HepG2 (cell line): Measurements from ENCODE around the gene AQP7. TPM values are rescaled to one million over a fixed set of nuclear protein-coding genes. Genes with fewer than 3 reads are reported as not detected.

Experiments used
- ATAD3A ChIP-seq: sonication (generic); formaldehyde crosslinking; IDR thresholded peaks from 2 replicates; pipeline ENCODE4 v1.4.0; 2020; ENCODE audit warnings: missing genetic modification reagents
- GATAD2A ChIP-seq: IDR thresholded peaks from 2 replicates; pipeline ENCODE4 v1.6.1; 2016
- GLI4 ChIP-seq: sonication (generic); formaldehyde crosslinking; IDR thresholded peaks from 2 replicates; pipeline ENCODE4 v1.5.1; 2020; ENCODE audit warnings: missing genetic modification reagents, mild to moderate bottlenecking, moderate library complexity, borderline replicate concordance
- GTF2F1 ChIP-seq: fragments of 150-350 bp; IDR thresholded peaks from 2 replicates; pipeline ENCODE4 v1.6.1; 2014; ENCODE audit warnings: low read length
- IKZF4 ChIP-seq: sonication (generic); formaldehyde crosslinking; IDR thresholded peaks from 2 replicates; pipeline ENCODE4 v1.5.1; 2020; ENCODE audit warnings: borderline replicate concordance, mild to moderate bottlenecking, low read depth, missing genetic modification reagents; ENCODE audit errors: not compliant biosample characterization
- PRMT3 ChIP-seq: sonication (generic); formaldehyde crosslinking; IDR thresholded peaks from 2 replicates; pipeline ENCODE4 v1.8.1; 2022; ENCODE audit warnings: low read depth, mild to moderate bottlenecking, moderate library complexity, missing genetic modification reagents, borderline replicate concordance
- TBP ChIP-seq: sonication (generic); formaldehyde crosslinking; IDR thresholded peaks from 2 replicates; pipeline ENCODE4 v1.5.0; 2020; ENCODE audit warnings: missing genetic modification reagents
- ZNF10 ChIP-seq: sonication (generic); formaldehyde crosslinking; IDR thresholded peaks from 2 replicates; pipeline ENCODE4 v1.4.0; 2020; ENCODE audit warnings: mild to moderate bottlenecking, low read depth, missing genetic modification reagents, borderline replicate concordance
- ZNF274 ChIP-seq: sonication (generic); formaldehyde crosslinking; IDR thresholded peaks from 2 replicates; pipeline ENCODE4 v1.5.1; 2020; ENCODE audit warnings: mild to moderate bottlenecking, missing genetic modification reagents
- ZNF33A ChIP-seq: sonication (generic); formaldehyde crosslinking; IDR thresholded peaks from 2 replicates; pipeline ENCODE4 v1.5.1; 2020; ENCODE audit warnings: missing genetic modification reagents, mild to moderate bottlenecking, moderate library complexity, borderline replicate concordance
- ZNF33B ChIP-seq: sonication (generic); formaldehyde crosslinking; IDR thresholded peaks from 2 replicates; pipeline ENCODE4 v1.5.1; 2020; ENCODE audit warnings: mild to moderate bottlenecking, missing genetic modification reagents
- ZNF460 ChIP-seq: sonication (generic); formaldehyde crosslinking; IDR thresholded peaks from 2 replicates; pipeline ENCODE4 v1.5.1; 2020; ENCODE audit warnings: missing genetic modification reagents, mild to moderate bottlenecking, borderline replicate concordance
- ZNF550 ChIP-seq: sonication (generic); formaldehyde crosslinking; IDR thresholded peaks from 2 replicates; pipeline ENCODE4 v1.4.0; 2020; ENCODE audit warnings: mild to moderate bottlenecking, missing genetic modification reagents, borderline replicate concordance
- ZNF577 ChIP-seq: sonication (generic); formaldehyde crosslinking; IDR thresholded peaks from 2 replicates; pipeline ENCODE4 v1.4.0; 2020; ENCODE audit warnings: mild to moderate bottlenecking, low read depth, missing genetic modification reagents, borderline replicate concordance
- ZNF670 ChIP-seq: sonication (generic); formaldehyde crosslinking; IDR thresholded peaks from 2 replicates; pipeline ENCODE4 v1.8.0; 2022; ENCODE audit warnings: mild to moderate bottlenecking, missing genetic modification reagents, borderline replicate concordance
- ZNF746 ChIP-seq: sonication (generic); formaldehyde crosslinking; IDR thresholded peaks from 2 replicates; pipeline ENCODE4 v1.8.0; 2022; ENCODE audit warnings: mild to moderate bottlenecking, missing genetic modification reagents
- polyA plus RNA-seq, 8 experiments: library from polyadenylated mRNA; depleted of rRNA in 3 of 8; stranded (reverse) in 7 of 8; unstranded in 1 of 8; fragments of >200 nt; fragmentation: Illumina TruSeq in 4 of 8; extraction: Trizol in 4 of 8; gene quantifications; 2 replicates each; pipeline versions ENCODE4 v1.2.1 to v1.2.3, GENCODE V29; 2011 to 2016; ENCODE audit warnings: low read depth in 4 of 8, missing spikeins in 1 of 8, mixed read lengths in 1 of 8; ENCODE audit not compliant: insufficient read depth in 1 of 8
- total RNA-seq, 5 experiments: library from RNA; depleted of rRNA; stranded (reverse); fragments of >200 nt; fragmentation: Illumina TruSeq; extraction: Trizol; gene quantifications; 2 replicates each; pipeline ENCODE4 v1.2.3, GENCODE V29; 2016; ENCODE audit warnings: low read depth in 1 of 5
- TF ChIP-seq, protein P1 (sequence below): sonication (generic); formaldehyde crosslinking; IDR thresholded peaks from 2 replicates; pipeline ENCODE4 v1.8.1; 2023; ENCODE audit warnings: mild to moderate bottlenecking, missing genetic modification reagents
- TF ChIP-seq, protein P2 (sequence below): sonication (generic); formaldehyde crosslinking; IDR thresholded peaks from 2 replicates; pipeline ENCODE4 v1.4.0; 2020; ENCODE audit warnings: missing genetic modification reagents
- TF ChIP-seq, protein P3 (sequence below): IDR thresholded peaks from 2 replicates; pipeline ENCODE4 v1.6.1; 2016; ENCODE audit warnings: missing compliant biosample characterization, missing genetic modification reagents, borderline replicate concordance
- TF ChIP-seq, protein P4 (sequence below): sonication (generic); formaldehyde crosslinking; IDR thresholded peaks from 2 replicates; pipeline ENCODE4 v1.5.0; 2020; ENCODE audit warnings: mild to moderate bottlenecking, missing genetic modification reagents

AQP7 gene
- total and polyA plus RNA-seq, 2 of the 13 experiments (the other 11 are each of a cell fraction or from before 2014, with no cell fraction given), result 1.9 to 2.1 TPM

DNA sequence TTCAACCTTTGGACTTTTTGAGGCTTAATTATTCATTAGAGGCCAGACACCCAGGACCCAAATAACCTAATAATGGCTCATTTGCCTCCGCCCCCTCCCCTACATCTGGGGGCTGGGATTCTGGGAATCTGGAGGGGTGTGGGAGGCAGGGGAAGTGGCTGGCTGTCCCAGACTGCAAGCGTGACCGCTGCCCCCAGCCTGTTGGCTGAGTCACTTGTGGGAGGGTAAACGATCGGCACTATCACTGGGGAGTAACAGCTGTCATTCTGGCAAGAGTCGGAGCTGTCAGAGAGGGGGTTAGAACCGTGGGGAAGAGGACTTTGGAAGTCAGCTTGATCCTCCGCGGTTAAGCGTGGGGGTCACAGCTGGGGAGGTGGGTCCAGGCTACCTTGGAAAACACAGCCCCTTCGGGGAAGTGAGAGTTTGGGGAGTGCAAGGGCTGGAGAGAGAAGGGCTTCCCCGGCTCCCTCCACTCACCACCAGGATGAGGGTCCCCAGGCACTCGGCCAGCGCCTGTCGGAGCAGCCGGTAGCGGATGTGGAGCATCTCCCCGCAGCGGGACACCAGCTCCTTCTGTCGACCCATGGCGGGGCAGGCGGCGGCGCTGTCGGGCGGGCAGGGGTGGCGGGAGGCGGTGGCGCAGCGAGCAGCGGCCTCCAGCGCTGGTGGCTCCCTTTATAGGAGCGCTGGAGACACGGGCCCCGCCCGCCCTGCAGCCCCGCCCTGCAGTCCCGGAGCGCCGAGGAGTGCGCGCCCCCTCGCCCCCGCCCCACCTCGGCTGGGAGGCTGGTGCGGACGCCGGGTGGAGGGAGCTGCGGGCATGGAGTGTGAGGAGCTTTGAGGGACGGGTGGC lies 44.8 kb upstream of the AQP7 start, which contains the start of gene AQP3 (continued):
- TF ChIP-seq ZNF577 (CRISPR knock-in tag) (no peak), ZNF460 (CRISPR knock-in tag) (no peak), ZNF670 (CRISPR knock-in tag) (no peak), GATAD2A (CRISPR knock-in tag) (0 out of 2 replicates have a peak, but pooled peaks have one; percentile 26), ZNF10 (CRISPR knock-in tag) (no peak), TBP (CRISPR knock-in tag) (no peak), PRMT3 (CRISPR knock-in tag) (no peak), ZNF33A (no peak), ZNF746 (no peak), ZNF274 (CRISPR knock-in tag) (no peak), GLI4 (CRISPR knock-in tag) (0 out of 2 replicates have a peak, but pooled peaks have one; percentile 13), GTF2F1 (no peak), ZNF550 (CRISPR knock-in tag) (0 out of 2 replicates have a peak, but pooled peaks have one; percentile 37), ZNF33B (CRISPR knock-in tag) (no peak), ATAD3A (no peak), IKZF4 (CRISPR knock-in tag) (no peak)
- TF ChIP-seq, protein P1, sequence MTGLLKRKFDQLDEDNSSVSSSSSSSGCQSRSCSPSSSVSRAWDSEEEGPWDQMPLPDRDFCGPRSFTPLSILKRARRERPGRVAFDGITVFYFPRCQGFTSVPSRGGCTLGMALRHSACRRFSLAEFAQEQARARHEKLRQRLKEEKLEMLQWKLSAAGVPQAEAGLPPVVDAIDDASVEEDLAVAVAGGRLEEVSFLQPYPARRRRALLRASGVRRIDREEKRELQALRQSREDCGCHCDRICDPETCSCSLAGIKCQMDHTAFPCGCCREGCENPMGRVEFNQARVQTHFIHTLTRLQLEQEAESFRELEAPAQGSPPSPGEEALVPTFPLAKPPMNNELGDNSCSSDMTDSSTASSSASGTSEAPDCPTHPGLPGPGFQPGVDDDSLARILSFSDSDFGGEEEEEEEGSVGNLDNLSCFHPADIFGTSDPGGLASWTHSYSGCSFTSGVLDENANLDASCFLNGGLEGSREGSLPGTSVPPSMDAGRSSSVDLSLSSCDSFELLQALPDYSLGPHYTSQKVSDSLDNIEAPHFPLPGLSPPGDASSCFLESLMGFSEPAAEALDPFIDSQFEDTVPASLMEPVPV (CRISPR knock-in tag), result no peak
- TF ChIP-seq, protein P2, sequence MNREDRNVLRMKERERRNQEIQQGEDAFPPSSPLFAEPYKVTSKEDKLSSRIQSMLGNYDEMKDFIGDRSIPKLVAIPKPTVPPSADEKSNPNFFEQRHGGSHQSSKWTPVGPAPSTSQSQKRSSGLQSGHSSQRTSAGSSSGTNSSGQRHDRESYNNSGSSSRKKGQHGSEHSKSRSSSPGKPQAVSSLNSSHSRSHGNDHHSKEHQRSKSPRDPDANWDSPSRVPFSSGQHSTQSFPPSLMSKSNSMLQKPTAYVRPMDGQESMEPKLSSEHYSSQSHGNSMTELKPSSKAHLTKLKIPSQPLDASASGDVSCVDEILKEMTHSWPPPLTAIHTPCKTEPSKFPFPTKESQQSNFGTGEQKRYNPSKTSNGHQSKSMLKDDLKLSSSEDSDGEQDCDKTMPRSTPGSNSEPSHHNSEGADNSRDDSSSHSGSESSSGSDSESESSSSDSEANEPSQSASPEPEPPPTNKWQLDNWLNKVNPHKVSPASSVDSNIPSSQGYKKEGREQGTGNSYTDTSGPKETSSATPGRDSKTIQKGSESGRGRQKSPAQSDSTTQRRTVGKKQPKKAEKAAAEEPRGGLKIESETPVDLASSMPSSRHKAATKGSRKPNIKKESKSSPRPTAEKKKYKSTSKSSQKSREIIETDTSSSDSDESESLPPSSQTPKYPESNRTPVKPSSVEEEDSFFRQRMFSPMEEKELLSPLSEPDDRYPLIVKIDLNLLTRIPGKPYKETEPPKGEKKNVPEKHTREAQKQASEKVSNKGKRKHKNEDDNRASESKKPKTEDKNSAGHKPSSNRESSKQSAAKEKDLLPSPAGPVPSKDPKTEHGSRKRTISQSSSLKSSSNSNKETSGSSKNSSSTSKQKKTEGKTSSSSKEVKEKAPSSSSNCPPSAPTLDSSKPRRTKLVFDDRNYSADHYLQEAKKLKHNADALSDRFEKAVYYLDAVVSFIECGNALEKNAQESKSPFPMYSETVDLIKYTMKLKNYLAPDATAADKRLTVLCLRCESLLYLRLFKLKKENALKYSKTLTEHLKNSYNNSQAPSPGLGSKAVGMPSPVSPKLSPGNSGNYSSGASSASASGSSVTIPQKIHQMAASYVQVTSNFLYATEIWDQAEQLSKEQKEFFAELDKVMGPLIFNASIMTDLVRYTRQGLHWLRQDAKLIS, result no peak
- TF ChIP-seq, protein P3, sequence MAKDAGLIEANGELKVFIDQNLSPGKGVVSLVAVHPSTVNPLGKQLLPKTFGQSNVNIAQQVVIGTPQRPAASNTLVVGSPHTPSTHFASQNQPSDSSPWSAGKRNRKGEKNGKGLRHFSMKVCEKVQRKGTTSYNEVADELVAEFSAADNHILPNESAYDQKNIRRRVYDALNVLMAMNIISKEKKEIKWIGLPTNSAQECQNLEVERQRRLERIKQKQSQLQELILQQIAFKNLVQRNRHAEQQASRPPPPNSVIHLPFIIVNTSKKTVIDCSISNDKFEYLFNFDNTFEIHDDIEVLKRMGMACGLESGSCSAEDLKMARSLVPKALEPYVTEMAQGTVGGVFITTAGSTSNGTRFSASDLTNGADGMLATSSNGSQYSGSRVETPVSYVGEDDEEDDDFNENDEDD (CRISPR knock-in tag), result no peak
- TF ChIP-seq, protein P4, sequence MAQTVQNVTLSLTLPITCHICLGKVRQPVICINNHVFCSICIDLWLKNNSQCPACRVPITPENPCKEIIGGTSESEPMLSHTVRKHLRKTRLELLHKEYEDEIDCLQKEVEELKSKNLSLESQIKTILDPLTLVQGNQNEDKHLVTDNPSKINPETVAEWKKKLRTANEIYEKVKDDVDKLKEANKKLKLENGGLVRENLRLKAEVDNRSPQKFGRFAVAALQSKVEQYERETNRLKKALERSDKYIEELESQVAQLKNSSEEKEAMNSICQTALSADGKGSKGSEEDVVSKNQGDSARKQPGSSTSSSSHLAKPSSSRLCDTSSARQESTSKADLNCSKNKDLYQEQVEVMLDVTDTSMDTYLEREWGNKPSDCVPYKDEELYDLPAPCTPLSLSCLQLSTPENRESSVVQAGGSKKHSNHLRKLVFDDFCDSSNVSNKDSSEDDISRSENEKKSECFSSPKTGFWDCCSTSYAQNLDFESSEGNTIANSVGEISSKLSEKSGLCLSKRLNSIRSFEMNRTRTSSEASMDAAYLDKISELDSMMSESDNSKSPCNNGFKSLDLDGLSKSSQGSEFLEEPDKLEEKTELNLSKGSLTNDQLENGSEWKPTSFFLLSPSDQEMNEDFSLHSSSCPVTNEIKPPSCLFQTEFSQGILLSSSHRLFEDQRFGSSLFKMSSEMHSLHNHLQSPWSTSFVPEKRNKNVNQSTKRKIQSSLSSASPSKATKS, result no peak
